22Rv1 (cell line): ENCODE data around the gene NT5DC2.

Experiments used
- H3K27ac ChIP-seq: fragments of 450-650 bp; 2 replicates; pipeline ENCODE4 v1.5.1; 2017
- ZFX ChIP-seq: fragments of 450-650 bp; IDR thresholded peaks from 2 replicates; pipeline ENCODE4 v1.6.1; 2017; ENCODE audit warnings: antibody characterized with exemption, borderline replicate concordance
- TF ChIP-seq, protein P1 (sequence below): fragments of 450-650 bp; IDR thresholded peaks from 2 replicates; pipeline ENCODE4 v1.5.1; 2017; ENCODE audit warnings: mild to moderate bottlenecking

NT5DC2 gene

GRCh38 chr3:52512105-52512504 is 21.6 kb downstream of the NT5DC2 start:
- no peak for TF ChIP-seq ZFX
- H3K27ac ChIP-seq, result no peak overlapping the region

- no peak overlapping the region for H3K27ac ChIP-seq
- TF ChIP-seq, protein P1, sequence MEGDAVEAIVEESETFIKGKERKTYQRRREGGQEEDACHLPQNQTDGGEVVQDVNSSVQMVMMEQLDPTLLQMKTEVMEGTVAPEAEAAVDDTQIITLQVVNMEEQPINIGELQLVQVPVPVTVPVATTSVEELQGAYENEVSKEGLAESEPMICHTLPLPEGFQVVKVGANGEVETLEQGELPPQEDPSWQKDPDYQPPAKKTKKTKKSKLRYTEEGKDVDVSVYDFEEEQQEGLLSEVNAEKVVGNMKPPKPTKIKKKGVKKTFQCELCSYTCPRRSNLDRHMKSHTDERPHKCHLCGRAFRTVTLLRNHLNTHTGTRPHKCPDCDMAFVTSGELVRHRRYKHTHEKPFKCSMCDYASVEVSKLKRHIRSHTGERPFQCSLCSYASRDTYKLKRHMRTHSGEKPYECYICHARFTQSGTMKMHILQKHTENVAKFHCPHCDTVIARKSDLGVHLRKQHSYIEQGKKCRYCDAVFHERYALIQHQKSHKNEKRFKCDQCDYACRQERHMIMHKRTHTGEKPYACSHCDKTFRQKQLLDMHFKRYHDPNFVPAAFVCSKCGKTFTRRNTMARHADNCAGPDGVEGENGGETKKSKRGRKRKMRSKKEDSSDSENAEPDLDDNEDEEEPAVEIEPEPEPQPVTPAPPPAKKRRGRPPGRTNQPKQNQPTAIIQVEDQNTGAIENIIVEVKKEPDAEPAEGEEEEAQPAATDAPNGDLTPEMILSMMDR, result no peak
- TF ChIP-seq ZFX, result no peak
Measured at GRCh38 chr3:52511509-52511908, 22.1 kb downstream of the NT5DC2 start.

DNA sequence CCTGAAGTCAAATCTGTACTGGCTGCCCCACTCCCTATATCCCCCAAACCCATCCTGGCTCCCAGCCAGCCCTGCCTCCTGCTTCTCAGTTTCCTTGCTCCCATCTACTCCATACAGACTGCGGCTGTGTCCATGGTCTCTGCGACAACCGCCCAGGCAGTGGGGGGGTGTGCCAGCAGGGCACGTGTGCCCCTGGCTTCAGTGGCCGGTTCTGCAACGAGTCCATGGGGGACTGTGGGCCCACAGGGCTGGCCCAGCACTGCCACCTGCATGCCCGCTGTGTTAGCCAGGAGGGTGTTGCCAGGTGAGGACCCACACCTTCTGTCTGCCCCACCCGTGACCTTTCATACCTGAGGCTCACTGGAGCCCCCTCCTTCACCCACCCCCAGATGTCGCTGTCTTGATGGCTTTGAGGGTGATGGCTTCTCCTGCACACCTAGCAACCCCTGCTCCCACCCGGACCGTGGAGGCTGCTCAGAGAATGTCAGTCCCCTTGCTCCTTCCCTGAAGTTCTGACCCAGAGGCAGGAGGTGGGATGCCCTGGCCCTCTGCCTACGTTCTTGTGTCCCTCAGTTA is 23.8 kb downstream of the NT5DC2 start:
- TF ChIP-seq ZFX, result no peak
- TF ChIP-seq, protein P1, result no peak
- H3K27ac ChIP-seq, result no peak overlapping the region

- no peak for TF ChIP-seq ZFX
- TF ChIP-seq, protein P1, result no peak
Measured at GRCh38 chr3:52507359-52507758, 26.3 kb downstream of the NT5DC2 start.

DNA sequence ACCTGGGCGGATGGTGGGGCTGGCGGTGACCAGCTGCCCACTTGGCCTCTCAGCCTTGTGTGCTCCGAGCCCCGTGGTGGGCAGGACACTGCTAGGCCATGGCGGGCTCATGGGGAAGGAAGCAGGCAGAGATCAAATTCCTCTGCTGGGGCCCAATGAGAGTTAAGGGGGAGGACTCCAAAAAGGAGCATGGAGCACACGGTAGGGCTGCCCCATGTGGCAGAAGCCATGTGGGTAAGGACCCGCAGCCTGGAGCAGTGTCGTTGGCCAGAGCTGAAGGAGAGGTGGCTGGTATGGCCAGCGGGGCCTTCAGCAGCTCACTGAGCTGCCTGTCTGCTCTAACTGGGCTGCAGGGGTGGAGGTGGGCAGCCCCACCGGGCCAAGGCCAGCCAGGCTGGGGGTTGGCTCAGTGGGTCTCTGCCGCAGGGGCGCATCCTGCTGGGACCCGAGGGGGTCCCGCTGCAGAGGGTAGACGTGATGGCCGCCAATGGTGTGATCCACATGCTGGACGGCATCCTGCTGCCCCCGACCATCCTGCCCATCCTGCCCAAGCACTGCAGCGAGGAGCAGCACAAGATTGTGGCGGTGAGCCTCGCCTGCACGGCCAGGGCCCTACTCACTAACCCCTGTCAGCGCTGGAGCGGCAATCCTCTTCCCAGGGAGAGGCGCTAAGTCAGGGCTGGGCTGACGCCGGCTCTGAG is 27.2 kb downstream of the NT5DC2 start:
- TF ChIP-seq ZFX, result no peak
- TF ChIP-seq, protein P1, result no peak
- no peak overlapping the region for H3K27ac ChIP-seq

More at GRCh38 chr3:52507359-52507758, 26.3 kb downstream of the NT5DC2 start:
- no peak overlapping the region for H3K27ac ChIP-seq

- H3K27ac ChIP-seq, result no peak overlapping the region
- TF ChIP-seq ZFX, result no peak
- TF ChIP-seq, protein P1, result no peak
Measured at GRCh38 chr3:52504977-52505376, 28.7 kb downstream of the NT5DC2 start.

DNA sequence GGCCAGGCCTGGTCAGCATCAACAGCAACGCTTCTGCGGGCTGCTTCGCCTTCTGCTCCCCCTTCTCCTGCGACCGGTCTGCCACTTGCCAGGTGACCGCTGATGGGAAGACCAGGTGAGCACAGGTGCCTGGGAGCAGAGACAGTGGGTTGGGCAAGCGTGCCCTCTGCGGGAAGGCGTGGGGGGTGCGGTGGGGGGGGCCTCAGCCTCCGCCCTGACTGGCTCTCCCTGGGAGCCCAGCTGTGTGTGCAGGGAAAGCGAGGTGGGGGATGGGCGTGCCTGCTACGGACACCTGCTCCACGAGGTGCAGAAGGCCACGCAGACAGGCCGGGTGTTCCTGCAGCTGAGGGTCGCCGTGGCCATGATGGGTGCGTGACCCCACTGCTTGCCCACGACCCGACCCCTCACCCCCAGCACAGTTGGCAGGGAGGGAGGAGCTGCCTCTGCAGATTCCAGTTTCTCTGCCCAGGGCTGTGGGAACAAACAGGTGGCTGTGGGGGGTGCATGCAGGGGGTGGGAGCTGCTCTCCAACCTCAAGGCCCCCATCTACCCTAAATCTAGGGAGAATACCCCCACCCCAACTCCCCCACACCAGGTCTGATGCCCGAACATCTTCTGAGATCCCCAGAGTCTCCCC is 29.8 kb downstream of the NT5DC2 start:
- TF ChIP-seq, protein P1, result no peak
- no peak for TF ChIP-seq ZFX
- no peak overlapping the region for H3K27ac ChIP-seq
